GM19043 (cell line): ENCODE measurements around the gene NELFB.

Experiments
- ATAC-seq: cut with Tn5 transposase; IDR thresholded peaks from one replicate; pipeline ENCODE4 v1.9.1; 2021; ENCODE audit warnings: low read depth; ENCODE audit not compliant: unreplicated experiment

NELFB gene

DNA sequence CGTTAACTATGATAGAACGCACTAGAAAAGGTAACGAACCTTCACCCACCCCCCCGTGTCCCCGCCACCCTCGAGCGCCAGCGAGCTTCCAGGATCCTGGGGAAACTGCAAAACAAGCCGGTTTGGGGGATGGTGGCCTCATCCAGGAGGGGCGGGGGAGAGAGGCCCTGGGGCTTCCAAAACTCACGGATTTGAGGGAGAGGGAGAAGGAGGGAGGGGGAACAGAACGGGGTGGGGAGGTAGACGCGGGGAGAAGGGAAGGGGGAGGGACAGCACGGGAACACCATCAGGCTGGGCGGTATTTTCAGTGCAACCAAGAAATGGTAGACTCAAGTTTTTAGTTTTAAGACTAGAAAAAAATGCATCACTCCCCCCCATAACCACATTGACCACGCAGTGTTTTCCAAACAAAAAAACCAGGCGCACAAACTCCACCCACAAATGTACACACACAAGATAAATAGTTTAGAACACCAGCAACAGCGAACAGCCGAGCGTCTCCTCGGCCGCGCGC lies 45.5 kb downstream of the NELFB start:
- no peak for ATAC-seq

DNA sequence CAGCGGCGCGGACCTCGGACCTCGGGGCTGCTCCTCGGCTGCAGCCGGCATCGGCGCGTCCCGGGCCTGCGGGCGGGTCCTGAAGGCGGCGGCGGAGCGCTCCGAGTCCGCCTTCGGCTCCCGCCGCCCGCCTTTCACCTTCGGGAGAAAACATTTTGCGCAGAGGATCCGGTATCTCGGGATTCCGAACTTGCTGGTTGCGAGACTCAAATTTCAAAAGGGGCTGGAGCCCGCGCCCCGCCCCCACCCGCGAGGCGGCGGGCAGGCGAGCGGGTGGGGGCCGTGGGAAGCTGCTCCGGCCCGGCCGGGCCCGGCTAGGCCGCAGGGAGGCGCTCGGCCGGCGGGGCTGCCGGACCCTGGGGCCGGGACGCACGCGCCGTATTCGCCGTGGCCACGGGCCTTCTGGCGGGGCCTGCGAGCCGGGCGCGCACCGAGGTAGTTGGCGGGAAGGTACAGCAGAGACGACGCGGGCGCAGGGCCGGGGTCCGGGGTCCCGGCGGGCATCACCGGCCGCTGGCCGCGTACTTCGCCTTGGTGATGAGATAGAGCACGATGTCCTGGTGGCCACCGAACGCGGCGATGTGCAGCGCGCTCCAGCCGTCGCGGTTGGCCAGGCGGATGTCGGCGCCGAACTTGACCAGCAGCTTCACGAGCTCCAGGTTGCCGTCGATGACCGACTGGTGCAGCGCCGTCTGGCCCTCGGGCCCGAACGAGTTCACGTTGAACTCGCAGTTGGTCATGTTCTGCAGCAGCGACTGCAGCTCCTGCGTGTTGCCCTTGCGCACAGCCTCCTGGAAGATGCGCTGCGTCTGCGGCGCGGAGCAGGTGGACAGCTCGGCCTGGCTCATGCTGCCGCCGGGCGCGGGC lies 46.2 kb downstream of the NELFB start:
- ATAC-seq: no peak

DNA sequence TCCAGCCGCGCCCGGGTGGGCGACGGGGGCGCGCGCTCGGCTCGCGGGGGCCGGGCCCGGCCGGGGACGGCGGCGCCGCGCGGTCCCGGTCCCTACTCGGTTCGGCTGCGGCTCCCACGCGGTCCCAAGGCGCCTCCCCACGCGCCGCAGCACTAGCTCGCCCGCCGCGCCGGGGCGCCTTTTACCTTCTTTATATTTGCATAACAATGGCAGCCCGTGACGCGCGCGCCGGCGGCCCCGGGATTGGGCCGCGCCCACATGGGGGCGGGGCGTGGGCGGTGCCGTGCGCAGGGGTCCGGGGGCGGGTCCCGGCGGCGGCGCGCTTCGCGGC lies 47.0 kb downstream of the NELFB start, which contains the start of gene NRARP:
Gene NRARP, minus strand, starts transcription at position 154 of the 331 bp plus-strand sequence. CDS start 343 bp downstream, outside the sequence.
- ATAC-seq: peak; percentile 69

DNA sequence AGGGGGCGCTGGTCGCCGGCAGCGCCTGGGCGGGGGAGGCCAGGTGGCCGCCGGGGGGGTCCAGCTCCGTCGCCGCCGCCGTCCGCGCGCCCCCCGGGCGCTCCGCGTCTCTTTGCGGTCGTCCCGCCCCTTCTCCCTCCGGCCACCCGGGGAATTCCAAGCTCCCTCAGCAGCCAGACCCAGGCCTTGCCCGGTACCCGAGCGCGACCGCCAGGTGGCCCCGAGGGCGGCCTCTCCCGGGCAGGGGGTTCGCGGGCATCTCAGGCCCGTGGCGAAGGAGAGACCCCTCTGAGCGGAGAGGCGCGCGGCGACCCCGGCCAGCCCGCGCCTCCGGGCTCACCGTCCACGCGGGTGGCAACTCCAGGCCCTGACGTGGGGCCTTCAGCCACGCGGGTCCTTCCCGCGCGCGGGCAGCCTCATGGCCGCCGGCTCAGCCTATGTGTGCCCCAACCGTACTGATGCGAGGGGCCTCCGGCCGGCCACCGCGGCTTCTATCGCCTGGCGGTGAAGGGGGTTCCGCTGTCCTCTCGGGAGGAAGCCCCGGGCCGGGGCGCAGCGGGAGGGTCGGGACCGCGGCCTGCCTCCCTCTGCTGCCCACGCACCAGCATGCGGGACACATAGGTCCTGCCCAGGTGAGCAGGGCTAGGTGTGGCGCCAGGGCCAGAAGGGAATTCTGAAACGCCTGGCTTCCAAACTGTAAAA lies 47.5 kb downstream of the NELFB start:
- ATAC-seq: peak; percentile 33

DNA sequence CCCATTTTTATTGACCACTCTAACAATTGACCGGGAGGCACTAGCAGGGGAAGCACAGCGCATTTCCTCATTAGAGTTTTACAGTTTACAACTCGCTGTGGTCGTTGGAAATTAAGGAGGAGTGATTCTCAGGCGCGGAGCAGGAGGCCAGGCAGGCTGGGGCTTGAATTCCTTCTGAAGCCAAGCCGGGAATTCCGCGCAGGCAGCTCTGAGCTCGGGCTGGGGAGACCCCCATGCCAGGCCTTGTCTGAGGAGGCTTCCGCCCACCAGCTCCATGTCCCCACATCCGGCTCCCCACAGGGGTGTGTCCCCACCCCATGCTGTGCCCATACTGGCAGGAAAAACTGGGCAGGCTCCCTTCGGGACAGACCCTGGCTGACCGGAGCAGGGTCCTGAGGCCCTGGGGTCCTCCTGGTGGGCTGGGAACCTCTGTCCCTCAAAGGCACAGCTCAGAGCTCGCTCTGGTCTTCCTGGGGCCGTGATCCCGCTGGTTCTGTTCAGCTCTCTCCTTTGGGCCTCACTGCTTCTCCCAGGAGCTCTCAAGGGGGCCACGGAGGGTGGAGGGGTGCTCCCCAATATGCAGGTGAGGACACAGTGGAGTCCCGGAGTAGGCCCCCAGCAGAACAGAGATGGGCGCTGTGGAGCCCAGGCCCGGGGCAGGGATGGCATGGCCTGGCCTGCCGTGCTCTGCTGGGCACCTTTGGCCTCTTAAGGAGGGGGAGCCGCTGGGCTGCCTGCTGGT lies 48.2 kb downstream of the NELFB start:
- ATAC-seq: no peak

DNA sequence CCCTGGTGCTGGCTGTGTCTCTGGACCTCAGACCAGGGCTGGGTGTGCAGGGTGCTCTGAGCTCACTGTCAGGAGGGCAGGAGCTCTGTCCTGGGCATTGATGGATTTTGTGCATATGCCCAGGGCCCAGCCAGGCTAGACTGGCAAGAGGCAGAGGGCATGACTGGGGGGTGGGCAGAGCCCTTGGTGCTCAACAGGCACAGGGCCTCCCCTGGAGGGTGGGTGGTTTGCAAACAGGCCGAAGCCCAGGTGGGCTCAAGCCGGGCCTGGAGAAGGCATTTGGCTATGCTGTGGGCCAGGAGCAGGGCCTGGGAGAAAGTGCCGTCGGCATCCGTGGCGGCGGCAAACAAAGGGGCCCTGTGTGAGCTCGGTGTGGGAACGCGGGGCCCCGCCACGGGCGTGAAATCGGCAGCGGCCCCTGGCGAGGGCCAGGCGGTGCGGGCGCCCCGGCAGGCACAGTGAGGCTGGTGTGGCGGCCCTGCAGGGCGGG lies 48.8 kb downstream of the NELFB start:
- no peak for ATAC-seq

DNA sequence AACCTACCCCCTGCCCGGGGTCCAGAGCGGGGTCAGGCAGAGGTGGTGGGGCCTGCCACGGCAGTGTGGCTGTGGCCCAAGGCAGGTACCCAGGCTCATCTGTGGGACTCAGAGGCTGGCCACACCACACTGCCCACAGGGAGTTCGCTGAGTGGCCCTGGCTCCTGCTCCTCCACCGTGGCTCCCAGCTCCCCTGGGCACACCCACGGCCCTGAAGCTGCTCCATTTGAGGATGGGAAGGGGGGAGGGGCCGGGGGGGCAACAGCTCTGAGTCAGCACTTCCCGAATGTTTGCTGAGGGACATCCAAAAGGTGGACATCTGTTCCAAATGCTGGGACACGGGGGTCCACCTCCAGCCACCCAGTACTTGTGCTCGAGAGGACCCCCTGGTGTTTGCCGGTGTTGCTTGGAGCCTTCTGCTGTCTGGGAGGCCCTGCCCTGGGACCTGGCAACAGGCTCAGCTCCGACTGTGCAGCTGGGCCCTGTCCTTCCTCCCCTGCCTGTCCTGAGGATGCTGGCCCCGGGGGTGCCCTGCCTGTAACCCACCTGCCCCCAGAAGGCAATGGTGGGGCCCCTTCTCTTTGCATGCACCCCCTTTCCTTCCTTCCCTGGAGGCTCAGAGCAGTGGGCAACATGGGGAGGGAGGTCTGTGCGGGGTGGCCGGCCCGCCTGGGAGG lies 49.4 kb downstream of the NELFB start:
- ATAC-seq: no peak

DNA sequence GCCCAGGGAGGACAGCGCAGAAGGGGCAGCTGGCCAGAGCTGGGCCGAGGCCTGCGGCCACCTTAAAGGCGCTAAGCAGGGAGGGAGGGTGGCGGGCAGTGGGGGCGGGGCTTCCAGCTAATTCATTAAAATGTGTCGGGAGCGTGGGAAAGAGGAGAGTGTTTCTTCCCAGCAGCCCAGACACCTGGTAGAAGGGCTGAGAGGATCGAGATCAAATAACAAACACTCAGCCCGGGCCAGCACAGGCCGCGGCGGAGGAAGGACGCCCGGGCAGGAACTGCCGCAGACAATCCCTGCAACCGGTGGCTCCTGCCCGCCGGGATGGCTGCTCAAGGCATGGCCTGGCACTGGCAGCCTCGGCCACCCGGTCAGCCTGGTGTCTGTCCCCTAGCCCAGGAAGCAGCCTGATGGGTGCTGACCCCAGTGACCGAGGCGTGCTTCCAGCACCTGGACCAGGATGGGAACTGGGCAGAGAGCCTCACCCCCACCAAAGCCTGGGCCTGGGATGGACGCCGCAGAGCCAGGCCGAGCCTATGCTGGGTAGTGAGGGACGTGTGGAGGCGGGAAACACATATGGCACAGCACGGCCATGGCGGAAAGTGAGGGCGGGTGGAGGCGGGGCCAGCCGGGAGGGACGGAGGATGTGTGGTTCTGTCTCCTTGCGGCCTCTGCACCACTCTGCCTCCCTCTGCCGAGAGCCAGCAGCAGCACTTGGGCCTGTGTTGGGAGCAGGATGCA lies 50.1 kb downstream of the NELFB start:
- ATAC-seq: no peak

DNA sequence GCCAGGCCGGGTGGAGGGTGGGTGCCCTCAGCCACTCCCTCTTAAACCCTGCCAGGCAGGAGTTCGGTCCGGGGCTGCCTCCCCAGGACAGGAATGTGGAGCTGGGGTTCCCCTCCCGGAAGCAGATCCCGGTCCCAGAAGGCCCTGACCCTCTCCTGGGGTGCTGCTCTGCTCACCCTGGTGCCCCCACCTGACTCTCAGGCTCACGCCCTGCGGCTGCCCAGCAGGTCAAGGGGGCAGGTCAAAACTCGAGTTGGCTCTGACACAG lies 50.6 kb downstream of the NELFB start:
- ATAC-seq: no peak

DNA sequence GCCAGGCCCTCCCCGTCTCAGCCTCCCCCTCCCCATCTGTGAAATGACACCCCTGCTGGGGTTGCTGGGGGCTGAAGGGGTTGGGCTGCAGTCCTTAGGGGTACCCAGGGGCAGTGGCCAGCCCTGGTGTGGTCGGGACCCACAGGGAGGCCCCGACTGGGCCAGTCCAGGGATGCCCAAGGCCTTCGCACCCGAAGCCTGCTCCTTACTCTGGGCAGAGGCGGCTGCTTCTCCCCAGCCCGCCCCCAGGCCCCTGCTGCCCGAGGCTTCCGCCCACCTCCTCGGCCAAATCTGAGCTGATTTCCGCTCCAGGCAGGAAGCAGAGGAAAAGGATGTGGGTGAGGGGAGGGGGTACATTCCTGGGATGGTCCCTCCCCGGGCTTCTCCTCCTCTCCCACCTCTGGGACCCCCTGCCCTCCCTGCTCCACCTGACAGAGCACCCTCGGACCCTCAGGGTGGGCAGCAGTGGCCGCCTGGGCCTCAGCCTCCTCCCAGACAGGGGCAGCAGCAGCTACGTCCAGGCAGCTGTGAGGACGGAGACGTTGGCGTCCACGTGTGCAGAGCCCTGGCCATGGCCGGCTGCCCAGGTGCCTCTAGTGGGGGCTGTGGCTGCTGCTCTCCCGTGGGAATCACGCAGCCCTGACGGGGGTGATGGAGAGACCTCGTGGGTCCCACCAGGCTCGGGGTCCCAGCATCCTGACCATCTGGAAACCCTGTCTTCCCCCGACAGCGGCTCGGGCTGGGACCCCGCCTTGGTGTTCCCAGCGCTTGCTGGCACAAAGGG lies 51.1 kb downstream of the NELFB start:
- no peak for ATAC-seq

DNA sequence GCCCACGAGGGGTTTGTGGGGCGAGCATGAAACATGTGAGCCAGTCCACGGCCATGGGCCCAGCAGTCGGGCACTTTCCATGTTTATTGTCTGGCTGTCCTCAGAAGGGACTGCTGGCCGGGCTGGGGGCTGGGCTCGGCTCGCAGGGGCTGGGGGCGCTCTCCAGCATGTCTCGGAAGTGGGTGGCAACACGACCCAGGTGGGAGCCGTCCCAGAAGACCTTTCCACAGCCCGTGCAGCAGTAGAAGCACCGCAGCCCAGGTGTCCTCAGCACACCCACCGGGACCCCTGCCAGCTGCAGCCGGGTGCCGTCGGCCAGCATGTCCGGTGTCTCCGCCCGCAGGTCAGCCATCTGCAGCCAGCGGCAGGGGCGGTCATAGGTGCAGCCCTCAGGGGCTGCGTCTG lies 51.7 kb downstream of the NELFB start:
- ATAC-seq: no peak

DNA sequence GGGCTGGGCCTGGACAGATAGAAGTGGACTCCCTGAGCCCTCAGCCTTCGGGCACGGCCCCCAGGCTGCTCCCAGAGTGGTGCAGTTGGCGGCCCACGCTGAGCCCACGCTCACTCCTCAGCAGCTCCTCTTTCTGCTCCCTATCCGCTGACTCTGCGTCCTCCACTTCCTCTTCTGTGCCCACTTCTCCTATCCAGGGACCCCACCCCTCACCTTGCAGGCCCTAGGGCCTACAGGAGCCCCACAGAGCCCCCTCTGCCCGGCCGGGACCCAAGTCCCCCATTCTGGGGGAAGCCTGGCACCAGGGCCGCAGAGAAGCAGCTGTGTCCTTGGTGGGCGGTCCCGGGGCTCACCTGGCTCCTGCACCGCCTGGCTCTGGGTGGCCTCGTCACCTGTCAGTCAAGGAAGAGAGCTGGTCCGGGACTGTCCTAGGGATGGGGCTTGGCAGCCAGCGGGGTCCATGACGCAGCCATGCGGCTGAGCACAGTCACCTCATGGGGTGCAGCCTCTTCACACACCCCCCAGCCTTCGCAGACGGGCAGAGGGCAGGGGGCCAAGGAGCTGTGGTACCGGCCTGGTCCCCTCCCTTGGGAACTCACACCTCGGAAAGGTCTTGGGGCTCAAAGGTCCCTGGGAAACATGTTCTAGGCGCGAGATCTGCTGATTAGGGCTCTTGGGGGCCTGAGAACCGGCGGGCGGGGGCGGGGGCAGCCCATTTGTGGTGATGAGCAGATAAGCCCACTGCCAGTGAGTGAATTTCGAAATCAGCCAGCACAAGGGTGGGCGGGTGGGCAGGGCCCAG lies 52.3 kb downstream of the NELFB start:
- ATAC-seq: no peak

DNA sequence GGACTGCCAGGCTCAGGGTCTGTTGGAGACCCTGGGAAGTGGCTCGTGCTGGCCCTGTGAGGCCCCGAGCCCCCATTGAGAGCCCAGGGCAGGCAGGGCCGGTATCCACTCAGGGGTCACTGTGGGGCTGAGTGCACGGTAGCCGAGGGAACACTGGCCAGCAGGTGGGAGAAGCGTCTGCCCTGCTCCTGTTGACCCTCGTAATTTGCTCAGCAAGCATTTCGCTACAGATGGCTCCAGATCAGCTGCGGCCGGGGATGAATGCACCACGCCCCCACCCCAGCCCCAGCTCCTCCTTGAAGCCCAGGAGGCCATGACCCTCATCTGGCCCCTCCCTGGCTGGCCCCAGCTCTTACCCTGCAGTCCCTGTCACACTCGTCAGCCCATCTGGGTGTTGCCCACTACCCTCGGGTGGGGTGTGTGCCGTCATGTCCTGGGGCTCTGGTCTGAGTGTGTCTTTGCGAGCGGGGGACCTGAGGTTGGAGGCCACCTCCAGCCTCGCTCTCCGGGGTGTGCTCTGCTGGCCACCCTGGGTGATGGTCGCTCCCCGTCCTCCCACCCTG lies 53.0 kb downstream of the NELFB start:
- ATAC-seq: no peak

DNA sequence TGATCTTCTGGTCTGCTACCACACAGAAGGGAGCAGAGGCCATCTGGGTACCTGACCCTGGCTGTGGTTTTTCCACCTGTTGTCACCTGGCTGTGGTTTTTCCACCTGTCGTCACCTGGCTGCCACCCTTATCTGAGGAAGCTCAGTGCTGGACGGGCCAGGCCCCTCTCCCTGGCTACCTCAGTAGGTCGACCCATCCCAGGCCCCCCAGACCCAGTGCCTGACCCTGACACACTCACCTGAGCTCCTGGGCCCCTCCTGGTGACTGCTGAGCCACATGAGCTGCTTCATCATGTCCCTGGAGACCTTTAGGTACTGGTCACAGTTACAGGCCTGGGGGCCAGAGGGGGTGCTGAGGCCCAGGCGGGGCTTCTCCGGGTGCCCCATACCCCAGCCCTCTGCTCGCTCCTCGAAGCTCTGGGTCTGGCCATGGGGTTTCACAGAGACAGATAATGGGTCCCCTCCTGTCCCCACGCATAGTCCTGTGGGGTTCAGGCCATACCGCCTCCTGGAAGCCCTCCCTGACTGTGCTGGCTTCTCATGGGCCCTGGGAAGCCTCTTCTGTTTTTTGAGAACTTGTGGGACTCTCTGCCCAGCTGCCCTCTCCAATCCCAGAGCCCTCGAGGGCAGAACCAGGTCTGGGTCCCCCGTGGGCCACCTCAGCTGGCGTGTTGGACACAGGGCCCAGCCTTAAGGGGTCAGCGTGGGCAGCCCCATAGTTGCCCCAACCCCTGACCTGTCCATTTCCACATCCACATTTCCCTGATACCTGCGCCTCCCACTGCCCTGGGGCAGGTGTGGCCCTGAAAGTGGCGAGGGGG lies 54.5 kb downstream of the NELFB start:
- no peak for ATAC-seq

DNA sequence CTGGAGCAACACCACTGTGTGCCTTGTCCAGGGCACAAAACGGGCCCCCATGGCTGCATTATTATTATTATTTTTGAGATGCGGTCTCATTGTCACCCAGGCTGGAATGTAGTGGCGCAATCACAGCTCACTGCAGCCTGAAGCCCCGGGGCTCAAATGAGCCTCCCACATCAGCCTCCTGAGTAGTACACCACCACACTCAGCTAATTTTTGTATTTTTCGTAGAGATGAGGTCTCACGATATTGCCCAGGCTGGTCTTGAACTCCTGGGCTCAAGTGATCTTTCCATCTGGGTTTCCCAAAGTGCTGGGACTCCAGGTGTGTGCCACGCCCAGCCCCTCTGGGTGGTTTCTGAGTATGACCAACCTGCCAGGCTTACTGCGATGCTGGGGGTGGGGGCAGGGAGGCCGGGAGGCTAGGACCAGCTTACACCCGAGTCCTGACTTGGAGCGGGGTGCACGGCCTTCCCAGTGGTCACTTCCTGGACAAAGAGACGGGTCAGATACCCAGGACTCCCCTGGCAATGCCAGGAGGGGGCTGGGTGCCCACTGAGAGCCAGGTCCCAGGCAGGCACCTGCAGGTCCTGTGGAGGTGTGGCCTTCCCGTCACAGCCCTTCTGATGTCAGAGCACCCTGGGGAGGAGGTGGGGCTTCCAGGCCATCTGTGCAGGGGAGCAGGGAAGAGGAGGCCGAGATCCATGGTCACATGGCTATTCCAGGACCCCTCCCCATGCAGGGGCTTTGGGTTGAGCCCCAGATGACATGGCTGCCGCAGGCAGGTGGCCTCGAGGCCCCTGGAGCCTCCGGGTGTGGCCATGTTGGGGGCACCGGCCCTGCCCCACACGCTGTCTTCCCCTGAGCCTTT lies 55.3 kb downstream of the NELFB start:
- ATAC-seq: no peak
